ENCODE results near the gene NUP54.

DNA sequence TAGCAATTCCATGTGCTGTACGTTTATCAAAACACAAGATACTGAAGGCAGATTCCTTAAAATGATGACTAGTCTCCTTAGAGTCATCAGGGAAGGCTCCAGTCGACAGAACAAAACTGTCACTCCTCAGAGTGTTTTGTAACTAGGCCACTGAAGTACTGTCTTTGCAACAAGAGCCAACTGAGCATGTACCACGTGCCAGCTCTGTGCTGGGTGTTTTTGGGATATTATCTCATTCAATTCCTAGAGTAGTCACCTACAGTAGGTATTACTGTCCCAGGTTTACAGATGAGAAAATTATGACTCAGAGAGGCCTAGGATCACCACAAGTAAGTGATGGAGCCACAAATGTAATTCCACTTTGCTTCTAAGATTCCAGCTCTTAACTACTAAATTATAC lies 18.3 kb upstream of the NUP54 start:
- no peak for TF ChIP-seq POLR2A (IDR thresholded peaks at IDR 0.05)
- TF ChIP-seq CTCF (IDR thresholded peaks at IDR 0.05), result no peak
